Fibroblast of skin of scalp (primary cell): ENCODE results near the gene DDX52.
"Not testable (repeated sequence)": the region's sequence is repeated elsewhere in the genome, so short reads cannot be mapped to it uniquely, and the experiment has no call there.

Experiments used
- DNase-seq: peaks from one replicate; pipeline ENCODE4 v3.0.0-alpha.2; 2013

Gene DDX52

DNA sequence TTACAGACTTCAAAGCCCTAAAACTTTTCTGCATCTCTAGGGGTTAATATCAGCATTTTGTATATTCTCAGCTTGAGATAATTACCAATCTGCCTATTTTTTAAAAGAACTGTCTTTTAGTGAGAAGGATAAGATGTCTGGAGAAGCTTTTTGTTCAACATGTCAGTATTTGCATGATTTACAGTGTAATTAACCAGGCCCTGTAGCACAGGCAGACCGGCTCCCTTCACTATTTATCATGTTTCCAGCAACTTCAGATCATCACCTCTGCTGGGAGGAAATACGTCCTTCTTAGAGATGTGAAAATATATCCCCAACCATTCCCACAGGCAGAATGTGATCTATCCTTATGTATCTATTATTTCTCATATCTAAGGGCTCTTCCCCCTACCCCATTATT is 8.6 kb upstream of the DDX52 start:
- DNase-seq: no peak

DNA sequence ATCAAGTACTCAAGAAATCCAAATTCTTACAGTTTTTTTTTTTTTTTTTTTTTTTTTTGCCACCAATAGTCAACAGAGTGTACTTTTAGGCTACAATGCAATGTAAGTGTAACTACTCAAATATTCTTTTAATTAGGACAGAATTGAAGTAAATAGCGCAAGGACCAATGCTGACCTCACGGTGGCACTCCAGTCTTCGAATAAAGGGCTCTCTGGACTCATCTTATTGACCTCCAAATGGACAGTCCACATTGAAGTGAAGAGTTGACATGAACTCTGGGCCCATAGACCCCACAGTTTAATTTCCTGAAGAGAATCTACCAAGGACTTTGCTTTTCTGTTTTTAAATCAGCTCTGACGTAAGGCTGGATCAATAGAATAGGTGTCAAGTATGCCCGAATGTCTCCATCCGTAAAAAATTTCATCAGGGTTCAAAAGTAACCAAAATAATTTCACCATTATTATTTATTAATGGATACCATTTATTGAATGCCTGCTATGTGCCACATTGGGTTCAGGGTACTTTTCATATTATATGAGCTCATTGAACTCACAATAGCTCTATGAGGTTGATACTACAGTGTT is 7.3 kb upstream of the DDX52 start:
- peak; percentile 61 for DNase-seq

- peak; percentile 61 for DNase-seq
Measured at GRCh38 chr17:37648555-37648954, 5.3 kb upstream of the DDX52 start.

DNA sequence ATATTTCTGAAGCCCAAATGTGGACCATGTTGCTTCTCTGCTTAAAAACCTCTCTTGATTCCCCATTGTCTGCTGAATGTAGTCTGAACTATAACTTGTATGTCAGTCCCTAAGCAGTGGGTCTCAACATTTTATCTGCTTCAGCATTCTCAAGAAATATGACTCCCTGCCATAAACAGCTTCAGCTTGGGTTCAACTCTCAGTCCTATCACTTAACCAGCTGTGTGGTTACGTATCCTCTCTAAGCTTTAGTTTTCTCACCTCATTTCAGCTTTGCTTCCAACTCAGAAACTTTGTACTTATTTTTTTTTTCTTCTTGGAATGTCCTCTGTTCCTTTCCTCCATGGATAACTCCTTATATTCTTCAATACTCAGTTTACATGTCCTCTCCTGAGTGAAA is 4.6 kb upstream of the DDX52 start:
- no peak for DNase-seq

DNA sequence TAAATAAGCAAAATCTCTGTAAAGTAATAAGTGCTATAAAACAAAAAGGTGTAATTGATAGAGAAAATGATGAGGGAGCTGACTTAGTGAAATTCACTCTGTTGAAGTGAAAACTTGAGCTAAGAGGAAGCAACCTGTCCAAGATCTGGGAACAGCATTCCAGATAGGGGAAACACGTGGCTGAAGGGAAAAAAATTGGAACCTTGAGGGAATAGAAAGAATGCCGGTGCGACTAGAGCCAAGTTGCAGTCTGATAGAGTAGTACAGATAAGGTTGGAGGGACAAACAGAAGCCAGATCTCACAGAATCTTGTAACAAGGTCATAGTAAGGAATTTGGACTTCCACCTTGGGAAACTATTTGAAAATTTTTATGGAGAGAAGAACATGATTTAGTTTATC is 623 bp upstream of the DDX52 start:
- DNase-seq: no peak

GRCh38 chr17:37642681-37643080 is 565 bp downstream of the DDX52 start:
- DNase-seq: peak; percentile 13

GRCh38 chr17:37640015-37640414 is 3.2 kb downstream of the DDX52 start:
- no peak for DNase-seq

- no peak for DNase-seq
Measured at GRCh38 chr17:37637956-37638355, 5.3 kb downstream of the DDX52 start.

- DNase-seq: not testable (repeated sequence)
Measured at GRCh38 chr17:37616430-37616829, 26.8 kb downstream of the DDX52 start.

GRCh38 chr17:37614823-37615222 is 28.4 kb downstream of the DDX52 start:
- DNase-seq: no peak

- peak; percentile 36 for DNase-seq
Measured at GRCh38 chr17:37614391-37614790, 28.9 kb downstream of the DDX52 start.

DNA sequence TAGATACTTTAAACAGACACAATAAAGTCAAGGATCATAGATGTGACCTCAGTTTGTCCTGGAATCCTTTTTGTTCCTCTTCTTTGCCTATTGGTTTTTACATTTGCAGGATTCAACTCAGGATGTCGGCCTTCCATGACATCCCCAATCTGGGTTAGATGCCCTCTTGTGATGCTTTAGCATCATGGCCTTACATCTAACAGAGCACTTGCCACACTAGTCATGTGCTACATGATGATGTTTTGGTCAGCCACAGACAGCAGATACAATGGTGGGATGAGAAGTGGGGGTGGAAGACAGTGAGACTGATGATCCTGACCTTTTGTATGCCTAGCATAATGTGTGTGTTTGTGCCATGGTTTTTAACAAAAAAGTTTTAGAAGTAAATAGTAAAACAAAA is 32.3 kb downstream of the DDX52 start:
- DNase-seq: no peak

GRCh38 chr17:37610041-37610420 is 33.2 kb downstream of the DDX52 start:
- DNase-seq: not testable (repeated sequence)

- peak; percentile 98 for DNase-seq
Measured at GRCh38 chr17:37609170-37610040, 33.8 kb downstream of the DDX52 start, which contains the start of gene SYNRG. Gene SYNRG, minus strand, starts transcription at chr17:37609418. Its CDS starts 63 bp downstream, at chr17:37609355.

- DNase-seq: peak; percentile 37
Measured at GRCh38 chr17:37608351-37609169, 34.7 kb downstream of the DDX52 start.

DNA sequence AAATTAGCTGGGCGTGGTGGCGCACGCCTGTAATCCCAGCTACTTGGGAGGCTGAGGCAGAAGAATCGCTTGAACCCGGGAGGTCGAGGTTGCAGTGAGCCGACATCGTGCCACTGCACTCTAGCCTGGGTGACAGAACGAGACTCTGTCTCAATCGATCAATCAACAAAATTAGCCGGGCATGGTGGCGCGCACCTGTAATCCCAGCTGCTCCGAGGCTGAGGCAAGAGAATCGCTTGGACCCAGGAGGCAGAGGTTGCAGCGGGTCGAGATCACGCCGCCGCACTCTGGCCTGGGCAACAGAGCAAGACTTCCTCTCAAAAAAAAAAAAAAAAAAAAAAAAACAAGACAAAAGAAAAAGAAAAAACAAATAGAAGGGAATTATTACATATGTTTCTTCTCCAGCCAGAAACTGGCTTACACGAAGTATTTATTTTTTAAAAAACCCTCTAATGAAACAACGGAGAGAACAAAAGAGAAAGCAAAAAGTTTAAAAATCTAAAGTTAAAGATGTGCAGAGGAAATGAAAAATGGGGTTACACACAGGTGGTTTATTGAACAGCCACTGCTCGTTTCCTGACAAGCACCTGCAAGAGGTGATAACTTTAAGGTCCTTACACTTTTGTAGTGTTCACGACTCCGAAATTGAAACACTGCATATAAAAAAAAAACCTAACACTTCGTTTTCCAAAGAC is 35.5 kb downstream of the DDX52 start:
- no peak for DNase-seq

DNA sequence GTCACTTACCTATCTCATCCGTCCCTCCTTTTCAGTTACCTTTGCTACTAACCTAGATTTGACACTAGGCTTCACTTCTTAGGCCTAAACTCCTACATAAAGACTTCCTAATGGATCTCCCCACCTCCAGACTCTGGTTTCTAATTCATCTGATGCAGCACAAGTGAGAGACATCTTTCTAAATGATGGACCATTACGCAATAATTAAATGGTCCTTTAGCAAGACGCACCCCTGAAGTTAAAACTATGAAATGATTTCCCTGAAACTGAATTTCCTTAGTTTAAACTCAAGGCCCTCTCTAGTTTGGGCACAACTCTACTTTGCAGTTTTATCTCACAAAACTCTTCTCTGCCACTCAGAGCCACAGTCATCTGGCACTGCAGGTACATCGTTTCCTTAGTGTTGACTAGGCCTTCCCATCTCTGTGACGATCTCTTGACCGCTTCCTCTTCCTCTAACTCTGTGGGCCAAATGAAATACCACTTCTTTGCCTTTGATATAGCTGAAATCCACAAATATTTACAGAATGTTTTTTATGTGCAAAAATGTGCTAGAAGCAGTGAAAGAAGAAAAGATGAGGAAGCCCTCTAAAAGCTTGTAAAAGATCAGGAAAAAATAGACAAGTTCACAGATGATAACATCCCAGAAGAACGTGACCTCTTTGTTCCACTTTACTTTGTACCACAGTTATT is 37.3 kb downstream of the DDX52 start:
- no peak for DNase-seq

- DNase-seq: no peak
Measured at GRCh38 chr17:37605081-37605480, 38.2 kb downstream of the DDX52 start.

GRCh38 chr17:37604556-37604955 is 38.7 kb downstream of the DDX52 start:
- DNase-seq: no peak

DNA sequence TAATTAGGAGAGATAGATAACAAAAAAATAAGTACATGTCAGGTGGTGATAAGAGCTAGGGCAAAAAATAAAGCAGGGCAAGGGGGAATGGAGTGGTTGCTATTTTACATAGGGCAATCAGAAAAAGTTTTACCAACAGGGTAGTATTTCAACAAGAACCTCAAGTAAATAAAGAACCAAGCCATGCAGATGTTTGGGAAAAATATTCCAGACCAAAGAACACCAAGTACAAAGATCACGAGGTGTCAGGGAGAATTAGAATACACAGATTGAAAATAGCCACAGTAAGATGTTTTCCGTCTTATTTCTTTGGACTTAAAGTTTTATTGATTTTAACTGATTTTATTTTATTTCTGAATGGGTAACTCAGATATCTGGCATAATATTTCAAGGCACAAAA is 45.1 kb downstream of the DDX52 start:
- no peak for DNase-seq

- no peak for DNase-seq
Measured at GRCh38 chr17:37592291-37592690, 51.0 kb downstream of the DDX52 start.

DNA sequence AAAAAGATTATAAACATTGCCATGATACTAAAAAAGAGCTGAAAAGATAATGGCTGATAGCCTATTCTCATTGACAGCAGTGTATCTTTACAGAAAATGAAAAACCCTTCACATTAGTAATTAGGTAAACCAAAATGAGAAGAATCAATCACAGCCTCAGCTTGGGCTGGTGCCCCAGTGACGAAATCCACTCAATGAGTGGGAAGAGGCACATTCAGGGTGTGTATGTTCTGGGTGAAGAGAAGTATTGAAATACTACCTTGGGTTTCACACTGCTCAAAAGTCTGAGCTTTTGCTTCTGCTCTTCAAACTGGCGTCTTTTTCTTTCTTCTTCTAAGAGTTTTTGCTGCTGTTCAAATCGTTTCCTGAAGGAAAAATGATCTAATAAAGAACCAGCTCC is 58.2 kb downstream of the DDX52 start:
- DNase-seq: no peak
